CD4-positive, CD25-positive, alpha-beta regulatory T cell (primary cell): ENCODE measurements around the gene EPS8L2. TPM values are rescaled to one million over a fixed set of nuclear protein-coding genes. Genes with fewer than 3 reads are reported as not detected.

Experiments
- polyA plus RNA-seq, 4 donors: library from polyadenylated mRNA; unstranded; fragments of 300-500 nt; fragmentation: Illumina TruSeq; gene quantifications; one replicate each; pipeline ENCODE4 v1.2.3, GENCODE V29; 2021
- total RNA-seq: library from RNA; stranded (reverse); gene quantifications from one replicate; pipeline ENCODE4 v1.2.3, GENCODE V29; 2022

EPS8L2 gene
- total and polyA plus RNA-seq, 5 donors from 2014 or later, result 11.2 to 19.4 (median 17.6) TPM

Other genes with a start within 250 kb of the EPS8L2 start
- gene RNH1, start 199.0 kb upstream of the EPS8L2 start, total RNA-seq, result 112 TPM
- 100 to 1,000 TPM; 126 to 155 (median 133) TPM for gene RNH1, start 199.0 kb upstream of the EPS8L2 start, polyA plus RNA-seq
- gene HRAS, start 170.7 kb upstream of the EPS8L2 start, total RNA-seq, result 35.0 TPM
- 10 to 100 TPM; 15.9 to 35.2 (median 21.1) TPM for gene HRAS, start 170.7 kb upstream of the EPS8L2 start, polyA plus RNA-seq
- 5.8 TPM for gene LRRC56, start 168.7 kb upstream of the EPS8L2 start, total RNA-seq
- 1 to 10 TPM in 2 of 4 donors, under 1 TPM in 2; 0.89 to 3.1 (median 1.8) TPM for gene LRRC56, start 168.7 kb upstream of the EPS8L2 start, polyA plus RNA-seq
- 5.1 TPM for gene LMNTD2, start 145.5 kb upstream of the EPS8L2 start, total RNA-seq
- 1 to 10 TPM in 2 of 4 donors, under 1 TPM in 2; 0.79 to 1.4 (median 1.0) TPM for gene LMNTD2, start 145.5 kb upstream of the EPS8L2 start, polyA plus RNA-seq
- 27.2 TPM for gene RASSF7, start 145.3 kb upstream of the EPS8L2 start, total RNA-seq
- 10 to 100 TPM; 23.9 to 34.2 (median 31.8) TPM for gene RASSF7, start 145.3 kb upstream of the EPS8L2 start, polyA plus RNA-seq
- 43.8 TPM for gene PHRF1, start 129.8 kb upstream of the EPS8L2 start, total RNA-seq
- gene PHRF1, start 129.8 kb upstream of the EPS8L2 start, polyA plus RNA-seq, result 1 to 10 TPM; 3.8 to 6.0 (median 5.0) TPM
- gene IRF7, start 90.3 kb upstream of the EPS8L2 start, total RNA-seq, result 120 TPM
- gene IRF7, start 90.3 kb upstream of the EPS8L2 start, polyA plus RNA-seq, result 10 to 100 TPM; 27.2 to 38.9 (median 28.6) TPM
- not detected for gene CDHR5, start 81.3 kb upstream of the EPS8L2 start, total RNA-seq
- gene CDHR5, start 81.3 kb upstream of the EPS8L2 start, polyA plus RNA-seq, result not detected
- not detected for gene SCT, start 79.0 kb upstream of the EPS8L2 start, total RNA-seq
- not detected for gene SCT, start 79.0 kb upstream of the EPS8L2 start, polyA plus RNA-seq
- gene DRD4, start 69.0 kb upstream of the EPS8L2 start, total RNA-seq, result not detected
- not detected for gene DRD4, start 69.0 kb upstream of the EPS8L2 start, polyA plus RNA-seq
- 84.1 TPM for gene DEAF1, start 11.0 kb upstream of the EPS8L2 start, total RNA-seq
- 10 to 100 TPM; 33.5 to 46.5 (median 37.4) TPM for gene DEAF1, start 11.0 kb upstream of the EPS8L2 start, polyA plus RNA-seq
- 26.3 TPM for gene TMEM80, start 10.4 kb upstream of the EPS8L2 start, total RNA-seq
- gene TMEM80, start 10.4 kb upstream of the EPS8L2 start, polyA plus RNA-seq, result 10 to 100 TPM; 24.5 to 35.0 (median 27.0) TPM
- gene TALDO1, start 41.2 kb downstream of the EPS8L2 start, total RNA-seq, result 68.3 TPM
- 100 to 1,000 TPM; 227 to 274 (median 240) TPM for gene TALDO1, start 41.2 kb downstream of the EPS8L2 start, polyA plus RNA-seq
- 42.1 TPM for gene GATD1, start 71.3 kb downstream of the EPS8L2 start, total RNA-seq
- gene GATD1, start 71.3 kb downstream of the EPS8L2 start, polyA plus RNA-seq, result 1 to 10 TPM; 3.6 to 5.5 (median 4.8) TPM
- gene CEND1, start 83.9 kb downstream of the EPS8L2 start, total RNA-seq, result not detected
- gene CEND1, start 83.9 kb downstream of the EPS8L2 start, polyA plus RNA-seq, result under 1 TPM in 3 of 4 donors, not detected in 1; 0.47 to 0.67 (median 0.49) TPM
- gene SLC25A22, start 92.0 kb downstream of the EPS8L2 start, total RNA-seq, result 20.3 TPM
- 1 to 10 TPM; 5.3 to 6.6 (median 6.4) TPM for gene SLC25A22, start 92.0 kb downstream of the EPS8L2 start, polyA plus RNA-seq
- 31.7 TPM for gene PIDD1, start 99.0 kb downstream of the EPS8L2 start, total RNA-seq
- gene PIDD1, start 99.0 kb downstream of the EPS8L2 start, polyA plus RNA-seq, result 1 to 10 TPM; 1.8 to 6.7 (median 4.3) TPM
- 2,852 TPM for gene RPLP2, start 103.7 kb downstream of the EPS8L2 start, total RNA-seq
- 1,000 to 10,000 TPM; 2,313 to 3,705 (median 3,130) TPM for gene RPLP2, start 103.7 kb downstream of the EPS8L2 start, polyA plus RNA-seq
- gene PNPLA2, start 112.7 kb downstream of the EPS8L2 start, total RNA-seq, result 195 TPM
- gene PNPLA2, start 112.7 kb downstream of the EPS8L2 start, polyA plus RNA-seq, result 10 to 100 TPM; 23.9 to 28.0 (median 24.6) TPM
- gene CRACR2B, start 121.7 kb downstream of the EPS8L2 start, total RNA-seq, result 1.2 TPM
- under 1 TPM in 3 of 4 donors, not detected in 1; 0.11 to 0.24 (median 0.18) TPM for gene CRACR2B, start 121.7 kb downstream of the EPS8L2 start, polyA plus RNA-seq
- gene CD151, start 126.7 kb downstream of the EPS8L2 start, total RNA-seq, result 20.7 TPM
- 10 to 100 TPM in 2 of 4 donors, 1 to 10 TPM in 2; 5.5 to 15.9 (median 8.8) TPM for gene CD151, start 126.7 kb downstream of the EPS8L2 start, polyA plus RNA-seq
- gene POLR2L, start 136.3 kb downstream of the EPS8L2 start, total RNA-seq, result 43.1 TPM
- gene POLR2L, start 136.3 kb downstream of the EPS8L2 start, polyA plus RNA-seq, result 100 to 1,000 TPM in 1 of 4 donors, 10 to 100 TPM in 3; 62.7 to 101 (median 75.3) TPM
- gene TSPAN4, start 136.6 kb downstream of the EPS8L2 start, total RNA-seq, result 2.2 TPM
- 1 to 10 TPM; 1.2 to 1.7 (median 1.4) TPM for gene TSPAN4, start 136.6 kb downstream of the EPS8L2 start, polyA plus RNA-seq
- gene CHID1, start 204.6 kb downstream of the EPS8L2 start, total RNA-seq, result 28.7 TPM
- 10 to 100 TPM; 40.2 to 50.6 (median 47.7) TPM for gene CHID1, start 204.6 kb downstream of the EPS8L2 start, polyA plus RNA-seq
- 85.9 TPM for gene AP2A2, start 219.6 kb downstream of the EPS8L2 start, total RNA-seq
- 10 to 100 TPM in 1 of 4 donors, 1 to 10 TPM in 3; 6.2 to 10.2 (median 7.0) TPM for gene AP2A2, start 219.6 kb downstream of the EPS8L2 start, polyA plus RNA-seq